Measurements from ENCODE around the gene CGB5. TPM values are rescaled to one million over a fixed set of nuclear protein-coding genes. Genes with fewer than 3 reads are reported as not detected.
A peak's percentile ranks its signal among the peaks of the same experiment; 100 is the strongest.
"Not testable (repeated sequence)": the region's sequence is repeated elsewhere in the genome, so short reads cannot be mapped to it uniquely, and the experiment has no call there.

The CGB5 gene
- total RNA-seq, 1 experiment from 2014 or later = not detected

GRCh38 chr19:49073514-49074378 lies 30.1 kb downstream of the CGB5 start:
- no peak for DNase-seq (ENCODE audit: low read depth)
- in situ Hi-C loops (cut with HindIII; ENCODE audit: low pct_unique_long_range_greater_than_20kb, low sequenced_read_pairs) = no loop called here

GRCh38 chr19:49074869-49075268 lies 31.2 kb downstream of the CGB5 start:
- DNase-seq (ENCODE audit: low read depth) = peak; percentile 64
- in situ Hi-C loops (cut with HindIII; ENCODE audit: low pct_unique_long_range_greater_than_20kb, low sequenced_read_pairs) = not testable (repeated sequence)

GRCh38 chr19:49080392-49080791 lies 36.7 kb downstream of the CGB5 start:
- in situ Hi-C loops (cut with HindIII; ENCODE audit: low pct_unique_long_range_greater_than_20kb, low sequenced_read_pairs) = no loop called here
- DNase-seq (ENCODE audit: low read depth) = no peak

- in situ Hi-C loops (cut with HindIII; ENCODE audit: low pct_unique_long_range_greater_than_20kb, low sequenced_read_pairs) = no loop called here
- DNase-seq (ENCODE audit: low read depth) = no peak
Measured at GRCh38 chr19:49081273-49081672, 37.6 kb downstream of the CGB5 start.

DNA sequence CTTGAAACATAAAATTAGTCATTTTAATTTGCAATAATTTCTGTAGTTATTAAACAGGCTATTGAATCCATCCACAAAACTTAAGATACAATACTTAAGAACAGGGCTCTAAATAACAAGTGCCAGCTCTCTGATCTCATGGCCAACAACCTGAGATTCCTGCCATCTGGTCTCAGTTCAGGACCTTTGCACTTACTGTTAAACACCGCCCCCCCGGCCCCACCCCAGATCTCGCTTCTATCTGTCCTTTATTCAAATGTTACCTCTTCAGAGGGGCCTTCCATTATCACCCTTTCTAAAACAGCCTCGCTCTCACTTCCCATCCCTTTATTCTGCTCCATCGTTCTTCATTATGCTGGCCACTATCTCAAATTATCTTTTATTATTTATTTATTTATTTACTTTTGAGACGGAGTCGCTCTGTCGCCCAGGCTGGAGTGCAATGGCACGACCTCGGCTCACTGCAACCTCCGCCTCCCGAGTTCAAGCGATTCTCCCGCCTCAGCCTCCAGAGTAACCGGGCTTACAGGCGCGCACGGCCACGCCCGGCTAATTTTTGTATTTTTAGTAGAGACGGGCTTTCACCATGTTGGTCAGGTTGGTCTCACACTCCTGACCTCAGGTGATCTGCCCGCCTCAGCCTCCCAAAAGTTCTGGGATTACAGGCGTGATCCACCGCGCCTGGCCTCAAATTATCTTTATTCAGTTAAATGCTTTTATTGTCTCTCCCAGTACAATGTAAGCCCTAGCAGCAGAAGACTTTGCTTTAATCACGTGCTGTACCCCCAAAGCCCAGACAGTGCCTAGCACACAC lies 40.8 kb downstream of the CGB5 start:
- in situ Hi-C loops (cut with HindIII; ENCODE audit: low pct_unique_long_range_greater_than_20kb, low sequenced_read_pairs) = no loop called here

DNA sequence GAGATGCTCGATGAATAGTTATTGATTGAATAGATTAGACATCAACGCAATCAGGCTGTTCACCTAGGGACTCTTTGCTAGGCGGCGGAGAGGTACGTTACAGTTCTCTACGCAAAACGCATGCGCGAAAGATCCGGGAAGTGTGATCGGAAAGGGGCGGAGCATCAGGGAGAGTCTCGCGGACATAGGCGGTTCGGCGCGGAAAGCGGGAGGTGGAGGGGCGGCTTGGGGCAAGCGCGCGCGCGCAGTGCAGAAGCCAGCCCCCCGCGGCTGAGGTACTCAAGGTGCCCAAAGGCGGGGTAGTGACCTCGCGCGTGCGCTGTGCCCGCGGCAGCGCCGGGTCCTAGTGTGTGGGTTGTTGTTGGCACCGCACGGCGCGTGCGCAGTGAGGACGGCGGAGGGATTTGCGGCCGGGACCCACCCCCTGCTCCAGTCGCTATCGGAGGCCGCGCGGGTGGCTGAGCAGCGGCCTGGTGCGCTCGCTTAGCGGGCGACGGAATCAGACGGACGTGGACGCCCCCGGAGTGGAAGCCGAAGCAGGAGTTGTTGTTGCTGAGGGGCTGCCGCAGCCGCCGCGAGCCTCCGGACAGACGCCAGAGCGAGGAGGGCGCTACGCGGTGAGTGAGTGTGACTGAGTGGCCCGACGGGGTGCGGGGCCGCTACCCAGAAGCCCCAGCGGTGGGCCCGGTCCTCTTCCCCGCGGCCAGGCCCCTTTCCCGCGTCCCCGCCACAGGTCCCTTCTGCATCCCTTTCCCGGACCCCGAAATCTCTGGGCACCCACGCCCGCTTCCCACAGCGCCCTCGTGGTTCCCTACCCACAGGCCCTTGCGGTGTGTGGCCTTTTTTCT lies 41.6 kb downstream of the CGB5 start, which contains the start of gene SNRNP70:
SNRNP70 (plus strand) TSS at position 432 of the 848 bp plus-strand sequence. CDS start 964 bp downstream, outside the sequence.
- DNase-seq (ENCODE audit: low read depth) = peak; percentile 99
- in situ Hi-C loops (cut with HindIII; ENCODE audit: low pct_unique_long_range_greater_than_20kb, low sequenced_read_pairs) = no loop called here

More for the DNA sequence above, 40.8 kb downstream of the CGB5 start:
- DNase-seq (ENCODE audit: low read depth) = no peak

- in situ Hi-C loops (cut with HindIII; ENCODE audit: low pct_unique_long_range_greater_than_20kb, low sequenced_read_pairs) = no loop called here
- peak; percentile 29 for DNase-seq (ENCODE audit: low read depth)
Measured at GRCh38 chr19:49085868-49086232, 42.2 kb downstream of the CGB5 start.

- in situ Hi-C loops (cut with HindIII; ENCODE audit: low pct_unique_long_range_greater_than_20kb, low sequenced_read_pairs) = no loop called here
- DNase-seq (ENCODE audit: low read depth) = no peak
Measured at GRCh38 chr19:49086296-49086695, 42.6 kb downstream of the CGB5 start.

DNA sequence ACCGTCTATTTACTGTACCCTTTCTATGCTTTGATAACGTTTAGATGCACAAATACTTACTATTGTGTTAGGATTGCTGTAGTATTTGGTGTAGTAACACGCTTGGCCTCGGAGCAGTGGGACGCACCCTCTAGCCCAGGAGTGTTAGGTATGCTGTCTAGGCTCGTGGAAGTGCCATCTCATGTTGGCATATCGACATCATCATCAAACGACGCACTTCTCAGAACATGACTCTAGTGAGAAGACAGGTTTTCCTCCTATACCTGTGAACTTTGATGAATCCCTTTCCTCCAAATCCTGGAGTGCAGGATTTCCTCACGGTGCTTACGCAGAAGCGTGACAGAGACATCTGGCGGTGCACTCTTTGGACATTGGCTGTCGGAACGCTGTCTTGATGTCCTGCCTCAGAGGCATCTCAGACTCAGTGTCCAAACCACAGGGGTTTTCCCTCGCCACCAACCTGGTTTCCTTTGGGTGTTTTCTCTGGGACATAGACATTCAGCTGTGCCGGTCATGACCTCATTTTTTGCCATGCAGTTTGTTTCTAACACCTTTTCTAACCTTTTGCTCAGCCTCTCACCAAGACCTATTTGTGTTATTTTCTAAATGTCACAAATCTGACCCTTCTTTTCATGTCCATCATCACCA lies 47.9 kb downstream of the CGB5 start:
- in situ Hi-C loops (cut with HindIII; ENCODE audit: low pct_unique_long_range_greater_than_20kb, low sequenced_read_pairs) = no loop called here
- no peak for DNase-seq (ENCODE audit: low read depth)

- DNase-seq (ENCODE audit: low read depth) = no peak
- in situ Hi-C loops (cut with HindIII; ENCODE audit: low pct_unique_long_range_greater_than_20kb, low sequenced_read_pairs) = no loop called here
Measured at GRCh38 chr19:49092686-49093085, 49.0 kb downstream of the CGB5 start.

Other genes with a start within 250 kb of the CGB5 start
- gene BCAT2, start 232.8 kb upstream of the CGB5 start, total RNA-seq (2014; rRNA removed; shearing (Covaris generic); ENCODE audit: low replicate concordance) = 73.5 and 83.0 TPM in 2 replicates
- 33.6 and 56.7 TPM in 2 replicates for gene HSD17B14, start 207.4 kb upstream of the CGB5 start, total RNA-seq (2014; rRNA removed; shearing (Covaris generic); ENCODE audit: low replicate concordance)
- 0.70 and 11.5 TPM in 2 replicates for gene PLEKHA4, start 175.2 kb upstream of the CGB5 start, total RNA-seq (2014; rRNA removed; shearing (Covaris generic); ENCODE audit: low replicate concordance)
- 51.0 and 52.5 TPM in 2 replicates for gene PPP1R15A, start 171.4 kb upstream of the CGB5 start, total RNA-seq (2014; rRNA removed; shearing (Covaris generic); ENCODE audit: low replicate concordance)
- not detected in 2 replicates for gene TULP2, start 145.1 kb upstream of the CGB5 start, total RNA-seq (2014; rRNA removed; shearing (Covaris generic); ENCODE audit: low replicate concordance)
- gene NUCB1, start 143.5 kb upstream of the CGB5 start, total RNA-seq (2014; rRNA removed; shearing (Covaris generic); ENCODE audit: low replicate concordance) = 338 and 348 TPM in 2 replicates
- 1.6 and 4.4 TPM in 2 replicates for gene DHDH, start 110.1 kb upstream of the CGB5 start, total RNA-seq (2014; rRNA removed; shearing (Covaris generic); ENCODE audit: low replicate concordance)
- 188 and 220 TPM in 2 replicates for gene BAX, start 89.0 kb upstream of the CGB5 start, total RNA-seq (2014; rRNA removed; shearing (Covaris generic); ENCODE audit: low replicate concordance)
- 13,494 and 14,762 TPM in 2 replicates for gene FTL, start 78.5 kb upstream of the CGB5 start, total RNA-seq (2014; rRNA removed; shearing (Covaris generic); ENCODE audit: low replicate concordance)
- 31.3 and 32.3 TPM in 2 replicates for gene GYS1, start 50.5 kb upstream of the CGB5 start, total RNA-seq (2014; rRNA removed; shearing (Covaris generic); ENCODE audit: low replicate concordance)
- 493 and 608 TPM in 2 replicates for gene RUVBL2, start 50.0 kb upstream of the CGB5 start, total RNA-seq (2014; rRNA removed; shearing (Covaris generic); ENCODE audit: low replicate concordance)
- not detected in 2 replicates for gene LHB, start 26.8 kb upstream of the CGB5 start, total RNA-seq (2014; rRNA removed; shearing (Covaris generic); ENCODE audit: low replicate concordance)
- gene CGB3, start 19.5 kb upstream of the CGB5 start, total RNA-seq (2014; rRNA removed; shearing (Covaris generic); ENCODE audit: low replicate concordance) = not detected in 2 replicates
- gene CGB2, start 12.0 kb upstream of the CGB5 start, total RNA-seq (2014; rRNA removed; shearing (Covaris generic); ENCODE audit: low replicate concordance) = 3.7 TPM in 1 of 2 replicates, not detected in the other
- not detected in 2 replicates for gene CGB1, start 7.0 kb upstream of the CGB5 start, total RNA-seq (2014; rRNA removed; shearing (Covaris generic); ENCODE audit: low replicate concordance)
- gene CGB8, start 5.3 kb downstream of the CGB5 start, total RNA-seq (2014; rRNA removed; shearing (Covaris generic); ENCODE audit: low replicate concordance) = 1.7 TPM in 1 of 2 replicates, not detected in the other
- 1.7 and 4.1 TPM in 2 replicates for gene CGB7, start 13.9 kb downstream of the CGB5 start, total RNA-seq (2014; rRNA removed; shearing (Covaris generic); ENCODE audit: low replicate concordance)
- gene NTF4, start 21.0 kb downstream of the CGB5 start, total RNA-seq (2014; rRNA removed; shearing (Covaris generic); ENCODE audit: low replicate concordance) = 4.0 TPM in 1 of 2 replicates, not detected in the other
- not detected in 2 replicates for gene KCNA7, start 28.9 kb downstream of the CGB5 start, total RNA-seq (2014; rRNA removed; shearing (Covaris generic); ENCODE audit: low replicate concordance)
- 137 and 175 TPM in 2 replicates for gene SNRNP70, start 41.6 kb downstream of the CGB5 start, total RNA-seq (2014; rRNA removed; shearing (Covaris generic); ENCODE audit: low replicate concordance)
- gene LIN7B, start 70.5 kb downstream of the CGB5 start, total RNA-seq (2014; rRNA removed; shearing (Covaris generic); ENCODE audit: low replicate concordance) = 6.1 and 9.7 TPM in 2 replicates
- gene C19orf73, start 75.3 kb downstream of the CGB5 start, total RNA-seq (2014; rRNA removed; shearing (Covaris generic); ENCODE audit: low replicate concordance) = 0.71 TPM in 1 of 2 replicates, not detected in the other
- 26.8 and 39.1 TPM in 2 replicates for gene PPFIA3, start 75.7 kb downstream of the CGB5 start, total RNA-seq (2014; rRNA removed; shearing (Covaris generic); ENCODE audit: low replicate concordance)
- not detected in 2 replicates for gene HRC, start 111.5 kb downstream of the CGB5 start, total RNA-seq (2014; rRNA removed; shearing (Covaris generic); ENCODE audit: low replicate concordance)
- 13.9 and 18.2 TPM in 2 replicates for gene TRPM4, start 113.9 kb downstream of the CGB5 start, total RNA-seq (2014; rRNA removed; shearing (Covaris generic); ENCODE audit: low replicate concordance)